ENCODE results near the gene GNPNAT1. TPM values are rescaled to one million over a fixed set of nuclear protein-coding genes. Genes with fewer than 3 reads are reported as not detected.

Gene GNPNAT1
- total and polyA plus RNA-seq, 2 experiments from 2014 or later: 44.4 to 68.7 TPM

DNA sequence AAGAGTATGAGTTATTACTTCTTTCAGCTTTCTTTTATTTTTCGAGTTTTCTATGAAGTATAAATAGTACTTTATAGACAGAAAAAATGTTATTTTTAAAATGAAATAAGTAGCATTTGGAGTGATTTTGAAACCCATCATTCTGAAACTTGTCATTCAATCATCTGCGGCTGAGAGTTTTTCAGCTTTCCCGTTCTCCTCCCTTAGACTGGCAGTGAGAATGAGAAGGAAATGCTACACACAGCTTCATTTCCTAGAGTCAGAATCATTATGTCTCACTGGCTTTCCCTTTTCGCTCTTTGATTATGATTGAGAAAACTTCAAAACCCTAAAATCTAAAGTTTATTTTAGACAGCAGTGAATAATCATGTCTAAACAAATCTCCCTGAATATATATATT lies 33.7 kb upstream of the GNPNAT1 start:
- no peak for DNase-seq (ENCODE audit: low spot score)
- no peak overlapping the region for H3K4me2 ChIP-seq
- Mint-ChIP-seq H3K27ac (no peak overlapping the region), H3K4me3 (no peak overlapping the region), H3K36me3 (ENCODE audit: low read depth) (no peaks in the 10 kb centered on the region), H3K4me1 (peaks cover 12% of the 10 kb centered on the region), H3K9me3 (no peaks in the 10 kb centered on the region), H3K27me3 (ENCODE audit: insufficient read depth, low read depth, poor library complexity) (peaks cover 6% of the 10 kb centered on the region)
- no peaks in the 10 kb centered on the region for H3K79me2 ChIP-seq (replicated peaks; ENCODE audit: insufficient read depth)
- H2AFZ ChIP-seq: no peak overlapping the region
- no peaks in the 10 kb centered on the region for H3K4me1 ChIP-seq (ENCODE audit: insufficient read depth)
- H3K9me2 ChIP-seq (ENCODE audit: insufficient read depth): no peaks in the 10 kb centered on the region
- no peak for ATAC-seq
- no peak for TF ChIP-seq ZNF331 (CRISPR knock-in tag; IDR thresholded peaks at IDR 0.05; ENCODE audit: low read depth)
- H3K27me3 ChIP-seq (ENCODE audit: insufficient read depth): no peaks in the 10 kb centered on the region
- H3K27ac ChIP-seq (ENCODE audit: low read depth): no peak overlapping the region
- H3F3A ChIP-seq (replicated peaks; ENCODE audit: low read depth): no peaks in the 10 kb centered on the region
- H4K20me1 ChIP-seq (replicated peaks; ENCODE audit: insufficient read depth): no peaks in the 10 kb centered on the region
- no peaks in the 10 kb centered on the region for H3K36me3 ChIP-seq (ENCODE audit: insufficient read depth)
- no peak overlapping the region for H3K4me3 ChIP-seq

DNA sequence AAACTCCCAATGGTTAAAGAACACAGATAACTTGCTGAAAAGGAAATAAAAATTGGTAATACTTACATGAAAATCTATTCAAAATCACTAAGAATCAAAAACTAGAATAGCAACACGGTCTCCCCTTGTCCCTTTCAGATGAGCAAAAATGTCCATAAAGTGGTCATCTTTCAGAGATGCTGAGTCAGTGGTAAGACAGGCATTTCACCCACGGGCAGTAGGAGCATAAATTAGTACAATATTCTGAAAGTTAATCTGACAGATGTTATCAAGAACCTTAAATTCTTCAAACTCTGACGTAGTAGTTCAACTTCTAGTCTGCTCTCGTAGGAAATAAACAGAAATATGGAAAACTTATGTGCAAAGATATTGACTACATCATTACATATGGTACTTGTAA lies 33.1 kb upstream of the GNPNAT1 start:
- ATAC-seq (no peak), DNase-seq (ENCODE audit: low spot score) (no peak)
- Histone ChIP-seq H3K4me1 (ENCODE audit: insufficient read depth) (no peaks in the 10 kb centered on the region), H3K36me3 (ENCODE audit: insufficient read depth) (no peaks in the 10 kb centered on the region), H3K4me3 (no peak overlapping the region), H2AFZ (no peak overlapping the region), H3K27ac (ENCODE audit: low read depth) (no peak overlapping the region), H3F3A (replicated peaks; ENCODE audit: low read depth) (no peaks in the 10 kb centered on the region), H4K20me1 (replicated peaks; ENCODE audit: insufficient read depth) (no peaks in the 10 kb centered on the region), H3K9me2 (ENCODE audit: insufficient read depth) (no peaks in the 10 kb centered on the region), H3K79me2 (replicated peaks; ENCODE audit: insufficient read depth) (no peaks in the 10 kb centered on the region), H3K4me2 (no peak overlapping the region), H3K27me3 (ENCODE audit: insufficient read depth) (no peaks in the 10 kb centered on the region)
- no peak overlapping the region for H3K27ac Mint-ChIP-seq
- no peak overlapping the region for H3K4me3 Mint-ChIP-seq
- TF ChIP-seq, protein P1, sequence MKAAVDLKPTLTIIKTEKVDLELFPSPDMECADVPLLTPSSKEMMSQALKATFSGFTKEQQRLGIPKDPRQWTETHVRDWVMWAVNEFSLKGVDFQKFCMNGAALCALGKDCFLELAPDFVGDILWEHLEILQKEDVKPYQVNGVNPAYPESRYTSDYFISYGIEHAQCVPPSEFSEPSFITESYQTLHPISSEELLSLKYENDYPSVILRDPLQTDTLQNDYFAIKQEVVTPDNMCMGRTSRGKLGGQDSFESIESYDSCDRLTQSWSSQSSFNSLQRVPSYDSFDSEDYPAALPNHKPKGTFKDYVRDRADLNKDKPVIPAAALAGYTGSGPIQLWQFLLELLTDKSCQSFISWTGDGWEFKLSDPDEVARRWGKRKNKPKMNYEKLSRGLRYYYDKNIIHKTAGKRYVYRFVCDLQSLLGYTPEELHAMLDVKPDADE (IDR thresholded peaks at IDR 0.05): no peak
- TF ChIP-seq ZNF331 (CRISPR knock-in tag; IDR thresholded peaks at IDR 0.05; ENCODE audit: low read depth): no peak
- no peak for TF ChIP-seq ZNF114 (CRISPR knock-in tag; IDR thresholded peaks at IDR 0.05)
- no peak for TF ChIP-seq EZH2phosphoT487 (IDR thresholded peaks at IDR 0.05; ENCODE audit: unreplicated experiment)
- no peak for TF ChIP-seq NANOG (IDR thresholded peaks at IDR 0.05; ENCODE audit: borderline replicate concordance)
- TF ChIP-seq, protein P2, sequence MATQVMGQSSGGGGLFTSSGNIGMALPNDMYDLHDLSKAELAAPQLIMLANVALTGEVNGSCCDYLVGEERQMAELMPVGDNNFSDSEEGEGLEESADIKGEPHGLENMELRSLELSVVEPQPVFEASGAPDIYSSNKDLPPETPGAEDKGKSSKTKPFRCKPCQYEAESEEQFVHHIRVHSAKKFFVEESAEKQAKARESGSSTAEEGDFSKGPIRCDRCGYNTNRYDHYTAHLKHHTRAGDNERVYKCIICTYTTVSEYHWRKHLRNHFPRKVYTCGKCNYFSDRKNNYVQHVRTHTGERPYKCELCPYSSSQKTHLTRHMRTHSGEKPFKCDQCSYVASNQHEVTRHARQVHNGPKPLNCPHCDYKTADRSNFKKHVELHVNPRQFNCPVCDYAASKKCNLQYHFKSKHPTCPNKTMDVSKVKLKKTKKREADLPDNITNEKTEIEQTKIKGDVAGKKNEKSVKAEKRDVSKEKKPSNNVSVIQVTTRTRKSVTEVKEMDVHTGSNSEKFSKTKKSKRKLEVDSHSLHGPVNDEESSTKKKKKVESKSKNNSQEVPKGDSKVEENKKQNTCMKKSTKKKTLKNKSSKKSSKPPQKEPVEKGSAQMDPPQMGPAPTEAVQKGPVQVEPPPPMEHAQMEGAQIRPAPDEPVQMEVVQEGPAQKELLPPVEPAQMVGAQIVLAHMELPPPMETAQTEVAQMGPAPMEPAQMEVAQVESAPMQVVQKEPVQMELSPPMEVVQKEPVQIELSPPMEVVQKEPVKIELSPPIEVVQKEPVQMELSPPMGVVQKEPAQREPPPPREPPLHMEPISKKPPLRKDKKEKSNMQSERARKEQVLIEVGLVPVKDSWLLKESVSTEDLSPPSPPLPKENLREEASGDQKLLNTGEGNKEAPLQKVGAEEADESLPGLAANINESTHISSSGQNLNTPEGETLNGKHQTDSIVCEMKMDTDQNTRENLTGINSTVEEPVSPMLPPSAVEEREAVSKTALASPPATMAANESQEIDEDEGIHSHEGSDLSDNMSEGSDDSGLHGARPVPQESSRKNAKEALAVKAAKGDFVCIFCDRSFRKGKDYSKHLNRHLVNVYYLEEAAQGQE (IDR thresholded peaks at IDR 0.05; ENCODE audit: unreplicated experiment): no peak
- TF ChIP-seq, protein P3, sequence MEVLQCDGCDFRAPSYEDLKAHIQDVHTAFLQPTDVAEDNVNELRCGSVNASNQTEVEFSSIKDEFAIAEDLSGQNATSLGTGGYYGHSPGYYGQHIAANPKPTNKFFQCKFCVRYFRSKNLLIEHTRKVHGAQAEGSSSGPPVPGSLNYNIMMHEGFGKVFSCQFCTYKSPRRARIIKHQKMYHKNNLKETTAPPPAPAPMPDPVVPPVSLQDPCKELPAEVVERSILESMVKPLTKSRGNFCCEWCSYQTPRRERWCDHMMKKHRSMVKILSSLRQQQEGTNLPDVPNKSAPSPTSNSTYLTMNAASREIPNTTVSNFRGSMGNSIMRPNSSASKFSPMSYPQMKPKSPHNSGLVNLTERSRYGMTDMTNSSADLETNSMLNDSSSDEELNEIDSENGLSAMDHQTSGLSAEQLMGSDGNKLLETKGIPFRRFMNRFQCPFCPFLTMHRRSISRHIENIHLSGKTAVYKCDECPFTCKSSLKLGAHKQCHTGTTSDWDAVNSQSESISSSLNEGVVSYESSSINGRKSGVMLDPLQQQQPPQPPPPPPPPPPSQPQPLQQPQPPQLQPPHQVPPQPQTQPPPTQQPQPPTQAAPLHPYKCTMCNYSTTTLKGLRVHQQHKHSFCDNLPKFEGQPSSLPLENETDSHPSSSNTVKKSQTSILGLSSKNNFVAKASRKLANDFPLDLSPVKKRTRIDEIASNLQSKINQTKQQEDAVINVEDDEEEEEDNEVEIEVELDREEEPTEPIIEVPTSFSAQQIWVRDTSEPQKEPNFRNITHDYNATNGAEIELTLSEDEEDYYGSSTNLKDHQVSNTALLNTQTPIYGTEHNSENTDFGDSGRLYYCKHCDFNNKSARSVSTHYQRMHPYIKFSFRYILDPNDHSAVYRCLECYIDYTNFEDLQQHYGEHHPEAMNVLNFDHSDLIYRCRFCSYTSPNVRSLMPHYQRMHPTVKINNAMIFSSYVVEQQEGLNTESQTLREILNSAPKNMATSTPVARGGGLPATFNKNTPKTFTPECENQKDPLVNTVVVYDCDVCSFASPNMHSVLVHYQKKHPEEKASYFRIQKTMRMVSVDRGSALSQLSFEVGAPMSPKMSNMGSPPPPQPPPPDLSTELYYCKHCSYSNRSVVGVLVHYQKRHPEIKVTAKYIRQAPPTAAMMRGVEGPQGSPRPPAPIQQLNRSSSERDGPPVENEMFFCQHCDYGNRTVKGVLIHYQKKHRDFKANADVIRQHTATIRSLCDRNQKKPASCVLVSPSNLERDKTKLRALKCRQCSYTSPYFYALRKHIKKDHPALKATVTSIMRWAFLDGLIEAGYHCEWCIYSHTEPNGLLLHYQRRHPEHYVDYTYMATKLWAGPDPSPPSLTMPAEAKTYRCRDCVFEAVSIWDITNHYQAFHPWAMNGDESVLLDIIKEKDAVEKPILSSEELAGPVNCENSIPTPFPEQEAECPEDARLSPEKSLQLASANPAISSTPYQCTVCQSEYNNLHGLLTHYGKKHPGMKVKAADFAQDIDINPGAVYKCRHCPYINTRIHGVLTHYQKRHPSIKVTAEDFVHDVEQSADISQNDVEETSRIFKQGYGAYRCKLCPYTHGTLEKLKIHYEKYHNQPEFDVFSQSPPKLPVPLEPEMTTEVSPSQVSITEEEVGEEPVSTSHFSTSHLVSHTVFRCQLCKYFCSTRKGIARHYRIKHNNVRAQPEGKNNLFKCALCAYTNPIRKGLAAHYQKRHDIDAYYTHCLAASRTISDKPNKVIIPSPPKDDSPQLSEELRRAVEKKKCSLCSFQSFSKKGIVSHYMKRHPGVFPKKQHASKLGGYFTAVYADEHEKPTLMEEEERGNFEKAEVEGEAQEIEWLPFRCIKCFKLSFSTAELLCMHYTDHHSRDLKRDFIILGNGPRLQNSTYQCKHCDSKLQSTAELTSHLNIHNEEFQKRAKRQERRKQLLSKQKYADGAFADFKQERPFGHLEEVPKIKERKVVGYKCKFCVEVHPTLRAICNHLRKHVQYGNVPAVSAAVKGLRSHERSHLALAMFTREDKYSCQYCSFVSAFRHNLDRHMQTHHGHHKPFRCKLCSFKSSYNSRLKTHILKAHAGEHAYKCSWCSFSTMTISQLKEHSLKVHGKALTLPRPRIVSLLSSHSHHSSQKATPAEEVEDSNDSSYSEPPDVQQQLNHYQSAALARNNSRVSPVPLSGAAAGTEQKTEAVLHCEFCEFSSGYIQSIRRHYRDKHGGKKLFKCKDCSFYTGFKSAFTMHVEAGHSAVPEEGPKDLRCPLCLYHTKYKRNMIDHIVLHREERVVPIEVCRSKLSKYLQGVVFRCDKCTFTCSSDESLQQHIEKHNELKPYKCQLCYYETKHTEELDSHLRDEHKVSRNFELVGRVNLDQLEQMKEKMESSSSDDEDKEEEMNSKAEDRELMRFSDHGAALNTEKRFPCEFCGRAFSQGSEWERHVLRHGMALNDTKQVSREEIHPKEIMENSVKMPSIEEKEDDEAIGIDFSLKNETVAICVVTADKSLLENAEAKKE (CRISPR knock-in tag; IDR thresholded peaks at IDR 0.05): no peak
- H3K9me3 Mint-ChIP-seq: no peaks in the 10 kb centered on the region
- H3K27me3 Mint-ChIP-seq (ENCODE audit: insufficient read depth, low read depth, poor library complexity): peaks cover 6% of the 10 kb centered on the region
- H3K4me1 Mint-ChIP-seq: peaks cover 10% of the 10 kb centered on the region
- no peaks in the 10 kb centered on the region for H3K36me3 Mint-ChIP-seq (ENCODE audit: low read depth)
